Transverse colon (tissue), 3 donors: ENCODE results near the gene PRSS36.

Source experiments
- POLR2A ChIP-seq: fragments of 450-650 bp; IDR thresholded peaks from one replicate; pipeline ENCODE4 v1.6.1; 2016; ENCODE audit warnings: antibody characterized with exemption, mild to moderate bottlenecking, moderate library complexity
- TF ChIP-seq, protein P1 (sequence below), 5 experiments: fragments of 200-600 bp in 3 of 5; fragments of 450-650 bp in 2 of 5; sonication (generic) in 3 of 5; IDR thresholded peaks; 1 replicate in 2 of 5; 2 replicates in 3 of 5; pipeline ENCODE4 v1.5.1; 2016 to 2017; ENCODE audit warnings: antibody characterized with exemption in 5 of 5, inconsistent platforms in 3 of 5, mild to moderate bottlenecking in 2 of 5, moderate library complexity in 1 of 5

DNA sequence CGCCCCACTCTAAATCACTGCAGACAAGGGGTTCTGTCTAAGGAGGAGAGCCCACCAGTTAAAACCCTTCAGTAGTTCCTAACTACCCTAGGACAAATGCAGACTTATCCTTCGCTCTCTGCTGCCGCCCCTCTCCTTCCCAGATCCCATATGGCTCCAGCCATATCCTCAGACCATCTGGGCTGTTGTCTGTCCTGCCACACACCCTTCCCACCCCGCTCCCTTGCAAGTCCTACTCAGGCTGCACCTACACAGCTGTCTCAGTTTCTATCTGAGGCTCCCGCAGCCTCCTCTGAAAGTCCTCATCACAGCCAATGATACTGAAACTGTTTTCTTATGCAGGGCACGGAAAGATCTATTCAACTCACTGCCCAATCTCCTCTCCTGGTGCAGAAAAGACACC lies 42.4 kb downstream of the PRSS36 start:
- TF ChIP-seq, protein P1, sequence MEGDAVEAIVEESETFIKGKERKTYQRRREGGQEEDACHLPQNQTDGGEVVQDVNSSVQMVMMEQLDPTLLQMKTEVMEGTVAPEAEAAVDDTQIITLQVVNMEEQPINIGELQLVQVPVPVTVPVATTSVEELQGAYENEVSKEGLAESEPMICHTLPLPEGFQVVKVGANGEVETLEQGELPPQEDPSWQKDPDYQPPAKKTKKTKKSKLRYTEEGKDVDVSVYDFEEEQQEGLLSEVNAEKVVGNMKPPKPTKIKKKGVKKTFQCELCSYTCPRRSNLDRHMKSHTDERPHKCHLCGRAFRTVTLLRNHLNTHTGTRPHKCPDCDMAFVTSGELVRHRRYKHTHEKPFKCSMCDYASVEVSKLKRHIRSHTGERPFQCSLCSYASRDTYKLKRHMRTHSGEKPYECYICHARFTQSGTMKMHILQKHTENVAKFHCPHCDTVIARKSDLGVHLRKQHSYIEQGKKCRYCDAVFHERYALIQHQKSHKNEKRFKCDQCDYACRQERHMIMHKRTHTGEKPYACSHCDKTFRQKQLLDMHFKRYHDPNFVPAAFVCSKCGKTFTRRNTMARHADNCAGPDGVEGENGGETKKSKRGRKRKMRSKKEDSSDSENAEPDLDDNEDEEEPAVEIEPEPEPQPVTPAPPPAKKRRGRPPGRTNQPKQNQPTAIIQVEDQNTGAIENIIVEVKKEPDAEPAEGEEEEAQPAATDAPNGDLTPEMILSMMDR (IDR thresholded peaks at IDR 0.05), result no peak
- TF ChIP-seq POLR2A, result no peak
